H1 (cell line): ENCODE measurements around the gene UBXN4. TPM values are rescaled to one million over a fixed set of nuclear protein-coding genes. Genes with fewer than 3 reads are reported as not detected.

Experiments used
- BCL11A ChIP-seq, 2 experiments: IDR thresholded peaks; one replicate each; pipeline ENCODE4 v1.6.1; 2011; ENCODE audit warnings: low read depth in 2 of 2, low read length in 2 of 2, mild to moderate bottlenecking in 2 of 2
- BRCA1 ChIP-seq: IDR thresholded peaks from 2 replicates; pipeline ENCODE4 v1.6.1; 2012; ENCODE audit warnings: low read depth, low read length, improper control_type of control experiment
- CREB1 ChIP-seq: IDR thresholded peaks from 2 replicates; pipeline ENCODE4 v1.6.1; 2012; ENCODE audit warnings: inconsistent platforms
- GTF2F1 ChIP-seq: IDR thresholded peaks from 2 replicates; pipeline ENCODE4 v1.6.1; 2012; ENCODE audit warnings: low read depth, low read length, improper control_type of control experiment, borderline replicate concordance
- JUND ChIP-seq: IDR thresholded peaks from 2 replicates; pipeline ENCODE4 v1.6.1; 2011; ENCODE audit warnings: mild to moderate bottlenecking, improper control_type of control experiment, low read length
- KDM1A ChIP-seq: fragments of 200-600, 300-600 bp; sonication (generic); IDR thresholded peaks from 2 replicates; pipeline ENCODE4 v1.7.1; 2016; ENCODE audit warnings: mild to moderate bottlenecking, low read length, borderline replicate concordance
- NANOG ChIP-seq: IDR thresholded peaks from 2 replicates; pipeline ENCODE4 v1.6.1; 2011; ENCODE audit warnings: low read length, low read depth, mild to moderate bottlenecking, inconsistent platforms; ENCODE audit not compliant: insufficient read depth, poor library complexity, severe bottlenecking
- POU5F1 ChIP-seq: IDR thresholded peaks from 2 replicates; pipeline ENCODE4 v1.6.1; 2011; ENCODE audit warnings: low read depth, mild to moderate bottlenecking, low read length, moderate library complexity
- RBBP5 ChIP-seq: IDR thresholded peaks from 2 replicates; pipeline ENCODE4 v1.7.1; 2012; ENCODE audit warnings: low read depth, mild to moderate bottlenecking, inconsistent platforms, low read length, moderate library complexity, borderline replicate concordance
- RXRA ChIP-seq: IDR thresholded peaks from 2 replicates; pipeline ENCODE4 v1.6.1; 2011; ENCODE audit warnings: low read depth, mild to moderate bottlenecking, low read length, moderate library complexity; ENCODE audit not compliant: insufficient read depth
- SP4 ChIP-seq: IDR thresholded peaks from 2 replicates; pipeline ENCODE4 v1.6.1; 2012; ENCODE audit warnings: low read length, inconsistent platforms
- TCF12 ChIP-seq: IDR thresholded peaks from 2 replicates; pipeline ENCODE4 v1.6.1; 2011; ENCODE audit warnings: low read depth, mild to moderate bottlenecking, low read length
- polyA plus RNA-seq, 7 experiments: library from polyadenylated mRNA; depleted of rRNA in 3 of 7; stranded (reverse) in 5 of 7; unstranded in 2 of 7; fragments of >200 nt in 5 of 7; fragments of 200-250 nt in 2 of 7; gene quantifications; 1 replicate in 5 of 7; 2 replicates in 1 of 7; 4 replicates in 1 of 7; pipeline versions ENCODE4 v1.2.1 to v1.2.3, GENCODE V29; 2011 to 2013; ENCODE audit warnings: missing spikeins in 2 of 7, mixed read lengths in 2 of 7
- total RNA-seq: library from RNA; stranded (reverse); fragmentation: NEBNext Ultra II Directional; extraction: Animal tissue kit (Norgen Biotek cat#: 25700); gene quantifications from 2 replicates; pipeline ENCODE4 v1.2.1, GENCODE V29; 2021
- TF ChIP-seq, protein P1 (sequence below): IDR thresholded peaks from 2 replicates; pipeline ENCODE4 v1.6.1; 2011; ENCODE audit warnings: low read length, improper control_type of control experiment

UBXN4 gene
- total and polyA plus RNA-seq, 2 of the 8 experiments (the other 6 are each of a cell fraction or from before 2014, with no cell fraction given) = 20.1 to 64.2 TPM

DNA sequence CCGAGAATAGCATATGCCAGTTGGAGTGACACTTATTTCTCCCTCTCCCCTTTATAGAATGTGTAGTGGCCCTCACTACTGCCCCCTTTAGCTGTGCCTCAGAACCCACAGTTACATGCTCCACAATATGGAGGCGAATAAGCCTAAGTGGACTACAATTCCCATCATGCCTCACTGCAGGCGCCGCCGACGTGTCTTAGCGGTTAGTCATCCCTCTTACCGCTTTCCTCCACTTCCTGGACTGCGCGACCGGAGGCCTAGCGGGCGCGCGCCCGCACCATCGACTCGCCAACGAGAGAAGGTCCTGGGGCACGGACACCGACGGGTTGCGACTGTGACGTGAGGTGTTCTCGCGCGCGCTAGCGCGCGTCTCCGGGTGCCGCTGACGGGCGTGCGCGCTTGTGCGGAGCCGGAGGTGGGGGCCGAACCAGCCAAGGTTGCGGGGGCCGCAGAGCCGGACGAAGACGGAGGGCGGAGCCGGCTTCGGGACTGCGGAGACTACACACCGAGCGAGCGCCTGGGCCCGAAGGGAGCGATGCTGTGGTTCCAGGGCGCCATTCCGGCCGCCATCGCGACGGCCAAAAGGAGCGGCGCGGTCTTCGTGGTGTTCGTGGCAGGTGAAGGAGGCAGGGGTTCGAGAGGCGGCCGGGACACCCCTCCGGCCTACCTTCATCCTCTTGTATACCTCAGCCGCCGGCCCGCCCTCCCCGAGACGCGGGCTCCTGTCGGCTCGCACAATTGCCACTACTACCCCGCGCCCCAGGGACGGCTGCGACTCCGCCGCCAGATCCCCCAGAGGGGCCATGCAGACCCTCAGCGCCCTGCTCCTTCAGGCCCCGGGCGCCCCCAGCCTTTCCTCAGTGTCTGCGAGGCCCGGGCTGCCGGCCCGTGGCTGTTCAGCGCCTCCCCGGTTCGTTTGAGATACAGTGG lies at the start of gene UBXN4 (continued):
- no peak for TF ChIP-seq POU5F1
- no peak for TF ChIP-seq BRCA1
- TF ChIP-seq NANOG = no peak
- TF ChIP-seq TCF12 = no peak
- TF ChIP-seq CREB1 = peak; percentile 87
- no peak; the same call in 1 of the 2 replicates for TF ChIP-seq SP4
- TF ChIP-seq RXRA = no peak
- TF ChIP-seq, protein P1, sequence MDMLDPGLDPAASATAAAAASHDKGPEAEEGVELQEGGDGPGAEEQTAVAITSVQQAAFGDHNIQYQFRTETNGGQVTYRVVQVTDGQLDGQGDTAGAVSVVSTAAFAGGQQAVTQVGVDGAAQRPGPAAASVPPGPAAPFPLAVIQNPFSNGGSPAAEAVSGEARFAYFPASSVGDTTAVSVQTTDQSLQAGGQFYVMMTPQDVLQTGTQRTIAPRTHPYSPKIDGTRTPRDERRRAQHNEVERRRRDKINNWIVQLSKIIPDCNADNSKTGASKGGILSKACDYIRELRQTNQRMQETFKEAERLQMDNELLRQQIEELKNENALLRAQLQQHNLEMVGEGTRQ = no peak
- 0 out of 2 replicates have a peak, but pooled peaks have one; percentile 9 for TF ChIP-seq GTF2F1
- TF ChIP-seq KDM1A = no peak; the same call in 1 of the 2 replicates
- TF ChIP-seq RBBP5 = peak; percentile 85; the same call in 1 of the 2 replicates
- TF ChIP-seq JUND = peak; percentile 96
- no peak for TF ChIP-seq BCL11A (IDR thresholded peaks at IDR 0.05; ENCODE audit: low read depth in 2 of 2, low read length in 2 of 2)
